Aorta (tissue), 5 donors: ENCODE results near the gene NDST3. TPM values are rescaled to one million over a fixed set of nuclear protein-coding genes. Genes with fewer than 3 reads are reported as not detected.
"Not testable (repeated sequence)": the region's sequence is repeated elsewhere in the genome, so short reads cannot be mapped to it uniquely, and the experiment has no call there.

Source experiments
- ATAC-seq: fragments of 200-7000 bp; cut with Tn5 transposase; one replicate; pipeline ENCODE4 v1.9.1; 2022; ENCODE audit warnings: moderate library complexity; ENCODE audit not compliant: low FRiP score
- DNase-seq, 2 donors: peaks; one replicate each; pipeline ENCODE4 v3.0.0-alpha.2; 2020
- H3K27ac ChIP-seq, 2 donors: one replicate each; pipeline ENCODE4 v1.5.1; 2013; ENCODE audit warnings: low read length in 2 of 2, mild to moderate bottlenecking in 2 of 2, moderate library complexity in 2 of 2, control low read depth in 1 of 2, inconsistent platforms in 1 of 2, low read depth in 1 of 2
- H3K27me3 ChIP-seq, 2 donors: one replicate each; pipeline ENCODE4 v1.6.1; 2013; ENCODE audit warnings: control low read depth in 1 of 2, low read length in 1 of 2, mild to moderate bottlenecking in 1 of 2, moderate library complexity in 1 of 2; ENCODE audit not compliant: insufficient read depth in 2 of 2, control insufficient read depth in 1 of 2
- H3K36me3 ChIP-seq, 2 donors: one replicate each; pipeline ENCODE4 v1.6.1; 2013; ENCODE audit warnings: control low read depth in 1 of 2, low read length in 1 of 2, mild to moderate bottlenecking in 1 of 2; ENCODE audit not compliant: insufficient read depth in 2 of 2, control insufficient read depth in 1 of 2
- H3K4me1 ChIP-seq, 2 donors: one replicate each; pipeline ENCODE4 v1.6.1; 2013; ENCODE audit warnings: low read length in 2 of 2, control low read depth in 1 of 2, mild to moderate bottlenecking in 1 of 2, moderate library complexity in 1 of 2; ENCODE audit not compliant: insufficient read depth in 2 of 2, control insufficient read depth in 1 of 2
- H3K4me3 ChIP-seq, 2 donors: one replicate each; pipeline ENCODE4 v1.5.1; 2013; ENCODE audit warnings: low read length in 2 of 2, control low read depth in 1 of 2, mild to moderate bottlenecking in 1 of 2
- H3K9me3 ChIP-seq: one replicate; pipeline ENCODE4 v1.6.1; 2013; ENCODE audit warnings: mild to moderate bottlenecking, low read length; ENCODE audit not compliant: control insufficient read depth
- WGBS, 2 donors: extraction: QIAGEN DNeasy Blood & Tissue Kit; methylation state at CpG; one replicate each; pipeline ENCODE4 v1.1.7; 2013; 5-methylcytosine and 5-hydroxymethylcytosine counted together
- intact Hi-C, 2 donors: fragments of 100-400 bp; cut with DNase I; formaldehyde crosslinking; loops; one replicate each; pipeline versions ENCODE4 v1.14.2 to v1.15.0; 2022
- polyA plus RNA-seq, 2 donors: library from polyadenylated mRNA; stranded (reverse); fragments of 200-250 nt; gene quantifications; one replicate each; pipeline ENCODE4 v1.2.3, GENCODE V29; 2013
- total RNA-seq, 2 donors: library from RNA; stranded (reverse); fragmentation: NEBNext Ultra II Directional; extraction: Animal tissue kit (Norgen Biotek cat#: 25700); gene quantifications; one replicate each; pipeline ENCODE4 v1.2.1, GENCODE V29; 2021
- donor health status: healthy with polysubstance abuse.
- donor health status: Bipolar disorder and iron deficiency.
- donor health status: DM: no; HTN: no; CAD: no.
- donor health status: DM: no; HTN: no; CAD: no.
- donor health status: DM: yes; HTN: yes; CAD: no.

The NDST3 gene
- total and polyA plus RNA-seq, 4 donors, result not detected

GRCh38 chr4:118289794-118290193 lies 255.5 kb downstream of the NDST3 start:
- Histone ChIP-seq H3K9me3 (no peaks in the 10 kb centered on the region), H3K4me3 (no peak overlapping the region), H3K27me3 (no peaks in the 10 kb centered on the region), H3K27ac (no peak overlapping the region), H3K4me1 (no peaks in the 10 kb centered on the region), H3K36me3 (no peaks in the 10 kb centered on the region)
- intact Hi-C loops, result loop anchor here in 1 of 2 donors (10.0 kb wide), 1 partner anchor 65 kb away; the partner anchor contains the start of gene PRSS12
- ATAC-seq, result no peak
- no peak for DNase-seq
- WGBS, 2 donors, result 12 to 13% methylated on average over 1 of the region's 1 CpG

- 79 to 80% methylated on average over 2 of the region's 2 CpGs for WGBS, 2 donors
- Histone ChIP-seq H3K9me3 (no peaks in the 10 kb centered on the region), H3K4me3 (no peak overlapping the region), H3K4me1 (no peaks in the 10 kb centered on the region), H3K27me3 (no peaks in the 10 kb centered on the region), H3K27ac (no peak overlapping the region), H3K36me3 (no peaks in the 10 kb centered on the region)
- DNase-seq (no peak), ATAC-seq (no peak)
- intact Hi-C loops, result no loop called here
Observed at GRCh38 chr4:118290951-118291350, 256.7 kb downstream of the NDST3 start.

- DNase-seq (no peak), ATAC-seq (no peak)
- Histone ChIP-seq H3K4me1 (no peaks in the 10 kb centered on the region), H3K27me3 (no peaks in the 10 kb centered on the region), H3K27ac (no peak overlapping the region), H3K9me3 (no peaks in the 10 kb centered on the region), H3K36me3 (no peaks in the 10 kb centered on the region), H3K4me3 (no peak overlapping the region)
- 10 to 29% methylated on average over 1 of the region's 1 CpG for WGBS, 2 donors
- intact Hi-C loops, result no loop called here
Observed at GRCh38 chr4:118296729-118297128, 262.4 kb downstream of the NDST3 start.

GRCh38 chr4:118299619-118300018 lies 265.3 kb downstream of the NDST3 start:
- WGBS, 2 donors, result 97 to 98% methylated on average over 6 of the region's 6 CpGs
- intact Hi-C loops, ATAC-seq: not testable (repeated sequence)

GRCh38 chr4:118307643-118308042 lies 273.4 kb downstream of the NDST3 start:
- intact Hi-C loops, result no loop called here
- ATAC-seq (no peak), DNase-seq (no peak)
- no peak overlapping the region for H3K4me3 ChIP-seq
- no peaks in the 10 kb centered on the region for H3K9me3 ChIP-seq
- no peaks in the 10 kb centered on the region for H3K36me3 ChIP-seq
- no peaks in the 10 kb centered on the region for H3K4me1 ChIP-seq
- no peak overlapping the region for H3K27ac ChIP-seq
- WGBS, 2 donors, result 18 to 26% methylated on average over 2 of the region's 2 CpGs
- H3K27me3 ChIP-seq, result no peaks in the 10 kb centered on the region

More at GRCh38 chr4:118299619-118300018, 265.3 kb downstream of the NDST3 start:
- H3K9me3 ChIP-seq, H3K4me1 ChIP-seq, H3K36me3 ChIP-seq, DNase-seq, H3K27ac ChIP-seq, H3K27me3 ChIP-seq, H3K4me3 ChIP-seq: not testable (repeated sequence)
